B cell (primary cell): ENCODE measurements around the gene TMEM132D. TPM values are rescaled to one million over a fixed set of nuclear protein-coding genes. Genes with fewer than 3 reads are reported as not detected.

Experiments used
- ATAC-seq: fragments of 200-7000 bp; cut with Tn5 transposase; one replicate; pipeline ENCODE4 v1.10.0; 2021; ENCODE audit warnings: low read depth, mild to moderate bottlenecking, moderate number of reproducible peaks, moderate library complexity
- CTCF ChIA-PET: fragments of 350-600 bp; sonication (Branson Sonifier 250); formaldehyde crosslinking; loops from one replicate; lab custom pipeline; 2021; ENCODE audit warnings: antibody characterized with exemption, inconsistent platforms; lab: Charles Lee
- POLR2A ChIA-PET: fragments of 350-600 bp; sonication (Branson Sonifier 250); formaldehyde crosslinking; loops from one replicate; lab custom pipeline; 2021; ENCODE audit warnings: antibody characterized with exemption; lab: Charles Lee
- DNase-seq: peaks from one replicate; pipeline ENCODE4 v3.0.0; 2013
- H2AFZ ChIP-seq: 2 replicates; pipeline ENCODE4 v1.6.1; 2012; ENCODE audit warnings: mild to moderate bottlenecking, low read depth, low read length; ENCODE audit not compliant: insufficient read depth, poor library complexity, severe bottlenecking
- H3K27ac ChIP-seq, 2 donors: 1 replicate in 1 of 2; 2 replicates in 1 of 2; pipeline ENCODE4 v1.5.1; 2012 to 2013; ENCODE audit warnings: low read length in 2 of 2, mild to moderate bottlenecking in 2 of 2, moderate library complexity in 1 of 2
- H3K27me3 ChIP-seq, 4 experiments: fragments of 200-600 bp in 1 of 4; sonication (generic) in 1 of 4; replicated peaks in 1 of 4; 1 replicate in 2 of 4; 2 replicates in 2 of 4; pipeline versions ENCODE4 v1.6.1 to v1.7.0; 2013 to 2016; ENCODE audit warnings: low read length in 3 of 4, mild to moderate bottlenecking in 2 of 4, mixed read lengths in 1 of 4, moderate library complexity in 1 of 4; ENCODE audit not compliant: insufficient read depth in 4 of 4, control insufficient read depth in 3 of 4; ENCODE audit errors: control extremely low read depth in 1 of 4
- H3K36me3 ChIP-seq, 2 experiments: replicated peaks in 1 of 2; 1 replicate in 1 of 2; 2 replicates in 1 of 2; pipeline versions ENCODE4 v1.6.1 to v1.7.1; 2013; ENCODE audit warnings: low read length in 1 of 2; ENCODE audit not compliant: insufficient read depth in 2 of 2, control insufficient read depth in 1 of 2; ENCODE audit errors: control extremely low read depth in 1 of 2, extremely low read depth in 1 of 2
- H3K4me1 ChIP-seq, 2 donors: fragments of 200-600 bp in 1 of 2; sonication (generic) in 1 of 2; 1 replicate in 1 of 2; 2 replicates in 1 of 2; pipeline versions ENCODE4 v1.5.1 to v1.6.1; 2013 to 2017; ENCODE audit warnings: low read length in 2 of 2; ENCODE audit not compliant: control insufficient read depth in 2 of 2, insufficient read depth in 2 of 2
- H3K4me2 ChIP-seq: replicated peaks from 2 replicates; pipeline ENCODE3; 2012; ENCODE audit warnings: mild to moderate bottlenecking, low read depth, low read length; ENCODE audit not compliant: poor library complexity, severe bottlenecking
- H3K4me3 ChIP-seq, 5 experiments: fragments of 200-600 bp in 1 of 5; sonication (generic) in 1 of 5; 1 replicate in 3 of 5; 2 replicates in 2 of 5; pipeline versions ENCODE4 v1.5.1 to v1.7.0; 2011 to 2016; ENCODE audit warnings: low read length in 4 of 5, mild to moderate bottlenecking in 4 of 5, low read depth in 2 of 5, control low read depth in 1 of 5, moderate library complexity in 1 of 5; ENCODE audit not compliant: insufficient read depth in 1 of 5; ENCODE audit errors: control extremely low read depth in 1 of 5, extremely low read depth in 1 of 5
- H3K79me2 ChIP-seq: fragments of 200-600 bp; sonication (generic); one replicate; pipeline ENCODE4 v1.6.0; 2016; ENCODE audit warnings: low read length; ENCODE audit not compliant: control insufficient read depth, insufficient read depth
- H3K9ac ChIP-seq: fragments of 200-600 bp; sonication (generic); 2 replicates; pipeline ENCODE4 v1.6.1; 2017; ENCODE audit warnings: mild to moderate bottlenecking, low read length, moderate library complexity
- H3K9me3 ChIP-seq, 3 donors: one replicate each; pipeline versions ENCODE4 v1.6.1 to v1.7.1; 2013; ENCODE audit warnings: low read length in 2 of 3; ENCODE audit not compliant: control insufficient read depth in 2 of 3, insufficient read depth in 1 of 3; ENCODE audit errors: control extremely low read depth in 1 of 3
- H4K20me1 ChIP-seq: 2 replicates; pipeline ENCODE4 v1.6.0; 2012; ENCODE audit warnings: mild to moderate bottlenecking, low read length; ENCODE audit not compliant: insufficient read depth, control insufficient read depth, poor library complexity, severe bottlenecking
- H3K27ac Mint-ChIP-seq: one replicate; pipeline ENCODE4 v1.8.0; 2021; ENCODE audit warnings: mixed read lengths
- H3K27me3 Mint-ChIP-seq: one replicate; pipeline ENCODE4 v1.8.0; 2021; ENCODE audit warnings: mixed read lengths
- H3K4me1 Mint-ChIP-seq: one replicate; pipeline ENCODE4 v1.8.0; 2021; ENCODE audit warnings: mixed read lengths
- H3K4me3 Mint-ChIP-seq: one replicate; pipeline ENCODE4 v1.8.0; 2021; ENCODE audit warnings: mixed read lengths
- H3K9me3 Mint-ChIP-seq: one replicate; pipeline ENCODE4 v1.8.0; 2022; ENCODE audit warnings: mixed read lengths; ENCODE audit not compliant: insufficient read depth
- EZH2 ChIP-seq: IDR thresholded peaks from 2 replicates; pipeline ENCODE4 v1.6.1; 2012; ENCODE audit warnings: borderline replicate concordance, low read depth, mild to moderate bottlenecking, moderate library complexity, low read length; ENCODE audit not compliant: insufficient read depth, poor library complexity, severe bottlenecking
- WGBS: methylation state at CpG from one replicate; pipeline ENCODE4 v1.1.5; 2013; ENCODE audit warnings: missing lambda C conversion rate; ENCODE audit not compliant: insufficient coverage; 5-methylcytosine and 5-hydroxymethylcytosine counted together
- intact Hi-C: fragments of 100-400 bp; cut with micrococcal nuclease; formaldehyde crosslinking; loops from one replicate; pipeline ENCODE4 v1.10.0; 2022
- polyA plus RNA-seq: library from polyadenylated mRNA; depleted of rRNA; stranded (reverse); fragments of >200 nt; gene quantifications from 2 replicates; pipeline ENCODE4 v1.2.3, GENCODE V29; 2012
- total RNA-seq, 2 donors: library from RNA; stranded (reverse); fragments of 120-200 nt in 1 of 2; gene quantifications; 1 replicate in 1 of 2; 2 replicates in 1 of 2; pipeline versions ENCODE4 v1.2.3 to v1.2.4, GENCODE V29; 2013 to 2022
- TF ChIP-seq, protein P1 (sequence below): fragments of 200-600 bp; IDR thresholded peaks from one replicate; pipeline ENCODE4 v1.8.0; 2022; ENCODE audit warnings: antibody characterized with exemption, mild to moderate bottlenecking

The TMEM132D gene
- total and polyA plus RNA-seq, 2 donors (not counting 1 experiment from before 2014, with no cell fraction given): not detected

DNA sequence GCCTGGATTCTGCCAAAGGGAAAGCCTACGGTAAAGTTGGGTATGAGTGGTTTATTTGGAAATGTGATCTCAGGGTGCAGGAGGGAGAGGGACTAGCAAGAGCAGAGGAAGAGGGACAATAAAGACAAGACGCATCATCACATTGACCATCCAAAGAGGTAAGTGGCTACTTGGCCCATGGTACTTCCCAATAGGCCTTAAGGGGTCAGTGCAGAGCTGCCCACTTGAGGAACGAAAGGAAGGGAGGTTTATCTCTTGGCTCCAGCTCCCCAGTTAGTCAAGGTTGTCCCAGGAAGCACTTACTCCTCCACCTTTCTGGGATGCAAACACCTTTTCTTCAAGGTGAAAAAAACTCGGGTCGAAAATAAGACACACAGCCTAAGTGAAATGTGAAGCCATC lies 323.9 kb downstream of the TMEM132D start:
- Histone ChIP-seq H3K4me1 (no peaks in the 10 kb centered on the region), H3K79me2 (no peaks in the 10 kb centered on the region), H3K9me3 (peaks cover 0 to 7% (median 0%) of the 10 kb centered on the region in 3 donors), H2AFZ (no peak overlapping the region), H3K27me3 (peaks cover 0 to 2% (median 0%) of the 10 kb centered on the region in 4 experiments), H4K20me1 (no peaks in the 10 kb centered on the region), H3K9ac (no peak overlapping the region), H3K4me2 (no peak overlapping the region), H3K36me3 (no peaks in the 10 kb centered on the region), H3K27ac (no peak overlapping the region), H3K4me3 (no peak overlapping the region)
- CTCF ChIA-PET: no interaction called here
- intact Hi-C loops: no loop called here
- POLR2A ChIA-PET: no interaction called here
- Mint-ChIP-seq H3K27ac (no peak overlapping the region), H3K4me3 (no peak overlapping the region), H3K27me3 (no peaks in the 10 kb centered on the region), H3K4me1 (no peaks in the 10 kb centered on the region), H3K9me3 (peaks cover 3% of the 10 kb centered on the region)
- ATAC-seq (no peak), DNase-seq (no peak)
- TF ChIP-seq, protein P1, sequence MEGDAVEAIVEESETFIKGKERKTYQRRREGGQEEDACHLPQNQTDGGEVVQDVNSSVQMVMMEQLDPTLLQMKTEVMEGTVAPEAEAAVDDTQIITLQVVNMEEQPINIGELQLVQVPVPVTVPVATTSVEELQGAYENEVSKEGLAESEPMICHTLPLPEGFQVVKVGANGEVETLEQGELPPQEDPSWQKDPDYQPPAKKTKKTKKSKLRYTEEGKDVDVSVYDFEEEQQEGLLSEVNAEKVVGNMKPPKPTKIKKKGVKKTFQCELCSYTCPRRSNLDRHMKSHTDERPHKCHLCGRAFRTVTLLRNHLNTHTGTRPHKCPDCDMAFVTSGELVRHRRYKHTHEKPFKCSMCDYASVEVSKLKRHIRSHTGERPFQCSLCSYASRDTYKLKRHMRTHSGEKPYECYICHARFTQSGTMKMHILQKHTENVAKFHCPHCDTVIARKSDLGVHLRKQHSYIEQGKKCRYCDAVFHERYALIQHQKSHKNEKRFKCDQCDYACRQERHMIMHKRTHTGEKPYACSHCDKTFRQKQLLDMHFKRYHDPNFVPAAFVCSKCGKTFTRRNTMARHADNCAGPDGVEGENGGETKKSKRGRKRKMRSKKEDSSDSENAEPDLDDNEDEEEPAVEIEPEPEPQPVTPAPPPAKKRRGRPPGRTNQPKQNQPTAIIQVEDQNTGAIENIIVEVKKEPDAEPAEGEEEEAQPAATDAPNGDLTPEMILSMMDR: no peak
- WGBS: 76% methylated on average over 4 of the region's 5 CpGs

DNA sequence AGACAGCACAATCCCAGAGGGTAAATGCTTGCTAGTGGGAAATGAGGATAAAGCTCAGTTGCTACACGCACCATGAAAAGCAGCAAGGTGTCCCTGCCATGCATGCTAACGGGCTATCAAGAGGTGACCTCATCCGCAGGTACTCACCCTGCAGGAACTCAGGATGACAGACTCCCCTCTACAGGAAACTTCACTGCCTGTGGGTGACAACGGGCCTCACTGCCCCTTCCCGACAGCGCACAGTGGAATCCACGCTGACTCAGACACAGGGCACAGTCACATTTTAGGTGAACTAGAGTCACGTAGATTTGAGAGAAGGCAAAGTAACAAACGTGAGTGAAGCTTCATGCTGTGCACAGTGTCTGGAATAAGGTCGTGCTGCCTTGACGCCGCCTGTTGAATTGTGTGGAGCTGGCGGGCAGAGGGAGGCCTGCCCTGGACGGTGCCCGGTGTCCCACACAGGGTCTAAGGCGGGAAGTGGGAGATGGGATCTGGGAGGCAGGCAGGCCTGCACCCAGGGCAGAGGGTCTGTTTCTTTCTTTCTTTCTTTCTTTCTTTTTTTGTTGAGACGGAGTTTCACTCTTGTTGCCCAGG lies 331.8 kb downstream of the TMEM132D start:
- CTCF ChIA-PET: no interaction called here
- DNase-seq (no peak), ATAC-seq (no peak)
- WGBS: 74% methylated on average over 14 of the region's 17 CpGs
- Histone ChIP-seq H2AFZ (no peak overlapping the region), H3K4me3 (no peak overlapping the region), H3K9ac (no peak overlapping the region), H4K20me1 (no peaks in the 10 kb centered on the region), H3K36me3 (no peaks in the 10 kb centered on the region), H3K79me2 (no peaks in the 10 kb centered on the region), H3K9me3 (peaks cover 0 to 8% (median 0%) of the 10 kb centered on the region in 3 donors), H3K4me1 (no peaks in the 10 kb centered on the region), H3K27ac (no peak overlapping the region), H3K27me3 (no peaks in the 10 kb centered on the region), H3K4me2 (no peak overlapping the region)
- Mint-ChIP-seq H3K9me3 (no peaks in the 10 kb centered on the region), H3K4me1 (no peaks in the 10 kb centered on the region), H3K27ac (no peak overlapping the region), H3K4me3 (no peak overlapping the region), H3K27me3 (no peaks in the 10 kb centered on the region)
- TF ChIP-seq EZH2: no peak
- TF ChIP-seq, protein P1: no peak
- intact Hi-C loops: no loop called here
- POLR2A ChIA-PET: no interaction called here
